ENCODE data around the gene FBXO38.

FBXO38 gene

DNA sequence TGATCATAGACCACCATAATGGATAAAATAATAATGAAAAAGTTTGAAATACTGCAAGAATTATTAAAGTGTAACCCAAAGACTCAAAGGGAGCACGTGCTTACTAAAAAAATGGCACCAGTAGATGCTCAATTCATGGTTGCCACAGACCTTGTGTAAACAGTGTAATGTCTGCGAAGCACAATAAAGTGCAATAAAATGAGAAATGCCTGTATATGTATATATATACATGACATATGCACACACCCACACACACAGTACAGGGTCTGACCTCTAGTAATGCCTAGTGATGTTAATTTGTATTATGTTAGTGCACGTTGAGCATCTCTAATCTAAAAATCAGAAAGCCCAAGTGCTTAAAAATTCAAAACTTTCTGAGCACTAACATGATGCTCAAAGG is 52.3 kb downstream of the FBXO38 start:
- H3K4me1 ChIP-seq (ENCODE audit: insufficient read depth, low read length, poor library complexity, severe bottlenecking), result no peaks in the 10 kb centered on the region
- H3K27me3 ChIP-seq (ENCODE audit: insufficient read depth, low read length, poor library complexity, severe bottlenecking), result no peaks in the 10 kb centered on the region
- no peaks in the 10 kb centered on the region for H3K79me2 ChIP-seq (ENCODE audit: insufficient read depth, low read length)
- H3K9me3 ChIP-seq (ENCODE audit: insufficient read depth, low read depth, low read length), result no peaks in the 10 kb centered on the region
- no peaks in the 10 kb centered on the region for H4K20me1 ChIP-seq (ENCODE audit: insufficient read depth, low read length, poor library complexity, severe bottlenecking)
- H3F3A ChIP-seq (ENCODE audit: low read depth), result no peaks in the 10 kb centered on the region
- H3K9ac ChIP-seq (ENCODE audit: low read depth, low read length, poor library complexity, severe bottlenecking), result no peak overlapping the region
- no peak overlapping the region for H2AFZ ChIP-seq (ENCODE audit: low read length)
- no peak overlapping the region for H3K4me2 ChIP-seq (ENCODE audit: low read depth, low read length, poor library complexity, severe bottlenecking)
- peaks cover 63% of the 10 kb centered on the region; the same call in 1 of the 2 replicates for H3K36me3 ChIP-seq (ENCODE audit: insufficient read depth, low read length)
- TF ChIP-seq, protein P1, sequence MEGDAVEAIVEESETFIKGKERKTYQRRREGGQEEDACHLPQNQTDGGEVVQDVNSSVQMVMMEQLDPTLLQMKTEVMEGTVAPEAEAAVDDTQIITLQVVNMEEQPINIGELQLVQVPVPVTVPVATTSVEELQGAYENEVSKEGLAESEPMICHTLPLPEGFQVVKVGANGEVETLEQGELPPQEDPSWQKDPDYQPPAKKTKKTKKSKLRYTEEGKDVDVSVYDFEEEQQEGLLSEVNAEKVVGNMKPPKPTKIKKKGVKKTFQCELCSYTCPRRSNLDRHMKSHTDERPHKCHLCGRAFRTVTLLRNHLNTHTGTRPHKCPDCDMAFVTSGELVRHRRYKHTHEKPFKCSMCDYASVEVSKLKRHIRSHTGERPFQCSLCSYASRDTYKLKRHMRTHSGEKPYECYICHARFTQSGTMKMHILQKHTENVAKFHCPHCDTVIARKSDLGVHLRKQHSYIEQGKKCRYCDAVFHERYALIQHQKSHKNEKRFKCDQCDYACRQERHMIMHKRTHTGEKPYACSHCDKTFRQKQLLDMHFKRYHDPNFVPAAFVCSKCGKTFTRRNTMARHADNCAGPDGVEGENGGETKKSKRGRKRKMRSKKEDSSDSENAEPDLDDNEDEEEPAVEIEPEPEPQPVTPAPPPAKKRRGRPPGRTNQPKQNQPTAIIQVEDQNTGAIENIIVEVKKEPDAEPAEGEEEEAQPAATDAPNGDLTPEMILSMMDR (conservative IDR thresholded peaks at IDR 0.05; ENCODE audit: low read length), result no peak
- TF ChIP-seq EZH2phosphoT487 (IDR thresholded peaks at IDR 0.05; ENCODE audit: borderline replicate concordance), result no peak
- no peaks in the 10 kb centered on the region for H3K9me2 ChIP-seq (replicated peaks; ENCODE audit: low read depth, low read length)
- H3K4me3 ChIP-seq (ENCODE audit: low read length, poor library complexity, severe bottlenecking), result no peak overlapping the region

DNA sequence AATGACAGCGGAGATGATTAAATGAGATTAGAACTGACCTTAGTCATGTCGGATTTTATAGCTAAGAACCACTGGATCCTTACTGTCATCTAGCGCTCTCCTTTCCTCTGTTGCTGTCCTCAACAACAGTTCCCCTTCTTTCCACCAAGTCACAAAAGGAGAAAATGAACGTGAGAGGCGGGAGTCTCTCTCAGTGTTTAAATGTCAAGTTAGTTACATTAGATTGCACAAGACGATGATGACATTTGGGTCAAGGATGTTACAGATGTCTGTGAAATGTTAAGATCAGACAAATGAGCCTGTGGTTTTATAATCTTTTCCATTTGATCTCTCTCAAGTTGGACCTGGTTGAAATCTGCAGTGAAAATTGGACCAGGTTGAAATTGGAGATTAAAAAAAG is 53.5 kb downstream of the FBXO38 start:
- TF ChIP-seq, protein P1 (conservative IDR thresholded peaks at IDR 0.05; ENCODE audit: low read length), result no peak
- no peaks in the 10 kb centered on the region for H3K4me1 ChIP-seq (ENCODE audit: insufficient read depth, low read length, poor library complexity, severe bottlenecking)
- H3K9me2 ChIP-seq (replicated peaks; ENCODE audit: low read depth, low read length), result no peaks in the 10 kb centered on the region
- no peak overlapping the region for H3K4me2 ChIP-seq (ENCODE audit: low read depth, low read length, poor library complexity, severe bottlenecking)
- no peaks in the 10 kb centered on the region for H4K20me1 ChIP-seq (ENCODE audit: insufficient read depth, low read length, poor library complexity, severe bottlenecking)
- H3K27me3 ChIP-seq (ENCODE audit: insufficient read depth, low read length, poor library complexity, severe bottlenecking), result no peaks in the 10 kb centered on the region
- no peak overlapping the region for H3K9ac ChIP-seq (ENCODE audit: low read depth, low read length, poor library complexity, severe bottlenecking)
- H2AFZ ChIP-seq (ENCODE audit: low read length), result no peak overlapping the region
- H3K9me3 ChIP-seq (ENCODE audit: insufficient read depth, low read depth, low read length), result no peaks in the 10 kb centered on the region
- no peak overlapping the region for H3K4me3 ChIP-seq (ENCODE audit: low read length, poor library complexity, severe bottlenecking)
- no peaks in the 10 kb centered on the region for H3F3A ChIP-seq (ENCODE audit: low read depth)
- H3K36me3 ChIP-seq (ENCODE audit: insufficient read depth, low read length), result peaks cover 73% of the 10 kb centered on the region; the same call in 1 of the 2 replicates
- no peaks in the 10 kb centered on the region for H3K79me2 ChIP-seq (ENCODE audit: insufficient read depth, low read length)

DNA sequence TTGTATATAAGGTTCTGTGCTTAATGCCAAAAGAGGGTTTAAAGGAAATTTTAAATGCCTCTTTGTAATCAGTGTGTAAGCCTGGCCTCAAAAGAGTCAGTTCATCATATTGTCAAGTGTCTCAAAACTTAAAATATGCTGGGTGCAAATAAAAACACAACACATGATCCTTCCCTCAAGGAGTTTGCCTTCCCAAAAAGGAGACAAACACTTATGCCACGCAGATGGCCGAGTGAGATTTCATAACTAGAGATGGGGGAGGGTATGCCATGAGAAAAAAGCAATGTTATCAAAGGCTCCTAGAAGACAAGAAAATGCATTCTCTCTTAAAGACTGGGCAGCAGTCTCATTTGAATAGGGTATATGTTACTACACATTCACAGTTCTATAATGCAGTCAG is 55.2 kb downstream of the FBXO38 start:
- Histone ChIP-seq H3K4me3 (ENCODE audit: low read length, poor library complexity, severe bottlenecking) (no peak overlapping the region), H4K20me1 (ENCODE audit: insufficient read depth, low read length, poor library complexity, severe bottlenecking) (no peaks in the 10 kb centered on the region), H3K9me3 (ENCODE audit: insufficient read depth, low read depth, low read length) (no peaks in the 10 kb centered on the region), H3F3A (ENCODE audit: low read depth) (no peaks in the 10 kb centered on the region), H3K9ac (ENCODE audit: low read depth, low read length, poor library complexity, severe bottlenecking) (no peak overlapping the region), H3K36me3 (ENCODE audit: insufficient read depth, low read length) (peaks cover 74% of the 10 kb centered on the region; the same call in 1 of the 2 replicates), H3K4me1 (ENCODE audit: insufficient read depth, low read length, poor library complexity, severe bottlenecking) (no peaks in the 10 kb centered on the region), H3K4me2 (ENCODE audit: low read depth, low read length, poor library complexity, severe bottlenecking) (no peak overlapping the region), H3K27me3 (ENCODE audit: insufficient read depth, low read length, poor library complexity, severe bottlenecking) (no peaks in the 10 kb centered on the region), H2AFZ (ENCODE audit: low read length) (no peak overlapping the region), H3K79me2 (ENCODE audit: insufficient read depth, low read length) (no peaks in the 10 kb centered on the region), H3K9me2 (replicated peaks; ENCODE audit: low read depth, low read length) (no peaks in the 10 kb centered on the region)
- TF ChIP-seq EZH2phosphoT487 (IDR thresholded peaks at IDR 0.05; ENCODE audit: borderline replicate concordance), result no peak
- TF ChIP-seq, protein P1 (conservative IDR thresholded peaks at IDR 0.05; ENCODE audit: low read length), result no peak
